Activated CD8-positive, alpha-beta memory T cell treated with anti-CD3 and anti-CD28 coated beads, Interleukin-2, amount 50 U/mL, for 48 hours (primary cell): ENCODE results near the gene ENTPD6.
A peak's percentile ranks its signal among the peaks of the same experiment; 100 is the strongest.

Experiments
- DNase-seq: peaks from one replicate; pipeline ENCODE4 v3.0.0-alpha.2; 2020

Gene ENTPD6

GRCh38 chr20:25211273-25211672 lies 15.8 kb downstream of the ENTPD6 start:
- no peak for DNase-seq

- no peak for DNase-seq
Measured at GRCh38 chr20:25212242-25212641, 16.7 kb downstream of the ENTPD6 start.

GRCh38 chr20:25213566-25214425 lies 18.3 kb downstream of the ENTPD6 start:
- DNase-seq = no peak

- DNase-seq = no peak
Measured at GRCh38 chr20:25214426-25214790, 18.9 kb downstream of the ENTPD6 start.

- DNase-seq = no peak
Measured at GRCh38 chr20:25214819-25215218, 19.3 kb downstream of the ENTPD6 start.

- DNase-seq = no peak
Measured at GRCh38 chr20:25215521-25215920, 20.0 kb downstream of the ENTPD6 start.

GRCh38 chr20:25216199-25216945 lies 20.9 kb downstream of the ENTPD6 start:
- DNase-seq = no peak

- DNase-seq = no peak
Measured at GRCh38 chr20:25217161-25218108, 21.9 kb downstream of the ENTPD6 start.

GRCh38 chr20:25218109-25218486 lies 22.6 kb downstream of the ENTPD6 start:
- DNase-seq = no peak

- no peak for DNase-seq
Measured at GRCh38 chr20:25218492-25218891, 23.0 kb downstream of the ENTPD6 start.

- DNase-seq = no peak
Measured at GRCh38 chr20:25219365-25219764, 23.9 kb downstream of the ENTPD6 start.

- no peak for DNase-seq
Measured at GRCh38 chr20:25220021-25220730, 24.7 kb downstream of the ENTPD6 start.

GRCh38 chr20:25220810-25221591 lies 25.5 kb downstream of the ENTPD6 start:
- no peak for DNase-seq

- DNase-seq = no peak
Measured at GRCh38 chr20:25221592-25222460, 26.3 kb downstream of the ENTPD6 start.

- no peak for DNase-seq
Measured at GRCh38 chr20:25222461-25223178, 27.1 kb downstream of the ENTPD6 start.

- DNase-seq = peak; percentile 80
Measured at GRCh38 chr20:25223179-25223661, 27.7 kb downstream of the ENTPD6 start.

GRCh38 chr20:25223765-25224720 lies 28.5 kb downstream of the ENTPD6 start:
- DNase-seq = no peak

- DNase-seq = no peak
Measured at GRCh38 chr20:25224941-25225340, 29.4 kb downstream of the ENTPD6 start.
